ENCODE data around the gene MFNG.

MFNG gene

DNA sequence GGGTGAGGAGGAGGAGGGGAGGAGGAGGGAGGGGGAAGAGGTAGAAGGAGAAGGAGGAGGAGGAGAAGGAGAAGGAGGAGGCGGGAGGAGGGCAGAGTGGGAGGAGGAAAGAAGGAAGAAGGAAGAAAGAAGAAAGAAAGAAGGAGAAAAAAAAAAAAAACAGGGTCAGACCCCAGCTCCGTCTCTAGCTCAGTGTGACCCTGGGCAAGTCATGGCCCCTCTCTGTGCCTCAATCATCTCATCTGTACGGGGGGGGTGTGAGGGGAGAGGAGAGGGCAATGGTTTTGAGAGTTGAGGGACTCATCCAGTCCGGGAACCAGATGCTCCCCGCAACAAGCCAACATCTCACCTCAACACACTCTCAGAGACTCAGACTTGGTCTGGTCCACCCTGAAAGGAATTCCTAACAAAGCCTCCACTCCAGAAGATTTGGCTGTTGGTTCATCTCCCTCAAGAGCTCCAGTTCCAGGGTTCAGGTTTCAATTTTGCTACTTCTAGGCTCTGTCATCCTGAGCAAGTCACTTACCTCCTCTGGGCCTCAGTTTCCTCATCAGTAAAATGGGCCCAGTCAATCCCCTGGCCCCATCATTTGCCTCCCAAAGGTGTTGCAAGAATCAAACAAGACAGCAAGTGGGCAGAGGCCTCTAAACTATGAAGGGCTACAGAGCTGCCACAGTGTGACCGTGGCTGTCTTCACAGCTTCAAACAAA is 25.4 kb upstream of the MFNG start:
- no peak overlapping the region for H3K4me3 ChIP-seq (ENCODE audit: low read length)
- TF ChIP-seq CTCF (IDR thresholded peaks at IDR 0.05; ENCODE audit: insufficient read depth, low read depth, low read length, missing control alignments), result no peak
- no peak for DNase-seq (ENCODE audit: low read depth)

DNA sequence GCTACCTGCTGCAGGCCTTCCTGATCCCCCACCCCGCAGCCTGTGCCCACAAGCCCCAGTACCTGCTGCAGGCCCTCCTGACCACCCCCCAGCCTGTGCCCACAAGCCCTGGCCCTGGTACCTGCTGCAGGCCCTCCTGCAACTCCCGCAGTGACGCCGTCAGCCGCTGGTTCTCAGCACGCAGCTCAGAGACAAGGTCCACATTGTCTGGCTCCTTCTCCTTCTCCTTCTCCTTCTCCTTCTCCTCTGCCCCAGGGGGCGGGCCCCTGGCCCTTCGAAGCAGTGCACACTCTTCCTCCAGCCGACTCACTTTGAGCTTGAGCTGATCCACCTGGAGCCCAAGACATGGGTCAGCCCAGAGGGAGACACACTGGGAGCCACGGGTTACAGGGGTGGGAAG is 23.9 kb upstream of the MFNG start:
- H3K4me3 ChIP-seq (ENCODE audit: low read length), result no peak overlapping the region
- TF ChIP-seq CTCF (IDR thresholded peaks at IDR 0.05; ENCODE audit: insufficient read depth, low read depth, low read length, missing control alignments), result no peak
- DNase-seq (ENCODE audit: low read depth), result no peak

DNA sequence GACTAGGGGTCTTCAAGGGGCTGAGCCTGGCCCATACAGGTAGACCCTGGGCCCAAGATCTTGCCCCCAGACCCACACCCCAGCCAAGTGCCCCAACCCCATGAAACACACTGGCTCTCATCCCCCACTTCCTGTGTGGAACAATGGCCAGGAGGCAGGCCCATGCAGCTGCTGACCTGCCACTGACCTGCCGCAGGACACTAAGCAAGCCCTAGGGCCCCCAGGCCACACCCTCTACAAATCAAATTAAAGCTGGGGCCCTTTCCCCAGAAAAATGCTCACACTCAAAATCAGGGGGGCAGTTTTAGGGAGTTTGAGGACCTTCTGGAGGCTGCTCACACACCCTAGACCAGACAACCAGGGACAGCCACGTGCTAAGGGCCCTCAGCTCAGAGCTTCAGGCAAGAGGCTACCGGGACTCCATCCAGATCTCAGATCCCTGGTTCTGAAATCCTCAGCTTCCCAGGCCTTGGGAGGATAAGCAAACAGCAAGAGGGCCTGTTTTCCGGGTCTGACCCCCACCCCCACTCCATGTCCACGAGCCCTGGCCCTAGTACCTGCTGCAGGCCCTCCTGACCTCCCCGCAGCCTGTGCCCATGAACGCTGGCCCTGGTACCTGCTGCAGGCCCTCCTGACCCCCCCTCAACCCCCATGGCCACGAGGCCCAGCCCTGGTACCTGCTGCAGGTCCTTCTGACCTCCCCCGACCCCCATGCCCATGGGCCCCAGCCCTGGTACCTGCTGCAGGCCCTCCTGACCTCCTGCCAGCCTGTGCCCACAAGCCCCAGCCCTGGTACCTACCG is 23.1 kb upstream of the MFNG start:
- no peak overlapping the region for H3K4me3 ChIP-seq (ENCODE audit: low read length)
- no peak for DNase-seq (ENCODE audit: low read depth)
- no peak for TF ChIP-seq CTCF (IDR thresholded peaks at IDR 0.05; ENCODE audit: insufficient read depth, low read depth, low read length, missing control alignments)

DNA sequence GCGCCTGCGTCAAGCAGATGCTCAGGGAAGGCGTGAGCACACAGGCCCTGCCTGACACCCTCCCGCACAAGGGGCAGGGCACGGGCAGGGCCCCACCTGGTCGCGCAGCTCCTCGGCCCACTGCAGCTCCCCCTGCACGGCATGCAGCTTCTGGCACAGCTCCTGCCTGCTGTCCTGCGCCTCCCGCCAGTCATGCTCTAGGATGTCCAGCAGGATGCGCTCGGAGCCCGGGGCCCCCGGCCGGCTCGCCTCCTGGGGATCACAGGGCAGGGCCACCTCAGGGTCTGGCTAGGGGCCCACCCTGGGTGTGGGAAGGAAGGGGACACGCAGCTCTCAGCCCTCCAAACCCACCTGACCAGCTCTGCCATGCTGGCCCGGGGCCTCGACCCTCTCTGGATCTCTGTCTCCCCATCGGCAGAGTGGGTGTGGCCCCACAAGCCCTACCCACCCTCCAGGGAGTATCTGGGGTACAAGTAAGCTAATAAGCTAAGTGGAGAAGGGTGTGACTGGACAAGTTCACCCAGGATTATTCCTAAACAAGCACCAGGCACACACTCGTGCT is 22.3 kb upstream of the MFNG start:
- no peak overlapping the region for H3K4me3 ChIP-seq (ENCODE audit: low read length)
- peak; percentile 54 for DNase-seq (ENCODE audit: low read depth)
- TF ChIP-seq CTCF (IDR thresholded peaks at IDR 0.05; ENCODE audit: insufficient read depth, low read depth, low read length, missing control alignments), result no peak

DNA sequence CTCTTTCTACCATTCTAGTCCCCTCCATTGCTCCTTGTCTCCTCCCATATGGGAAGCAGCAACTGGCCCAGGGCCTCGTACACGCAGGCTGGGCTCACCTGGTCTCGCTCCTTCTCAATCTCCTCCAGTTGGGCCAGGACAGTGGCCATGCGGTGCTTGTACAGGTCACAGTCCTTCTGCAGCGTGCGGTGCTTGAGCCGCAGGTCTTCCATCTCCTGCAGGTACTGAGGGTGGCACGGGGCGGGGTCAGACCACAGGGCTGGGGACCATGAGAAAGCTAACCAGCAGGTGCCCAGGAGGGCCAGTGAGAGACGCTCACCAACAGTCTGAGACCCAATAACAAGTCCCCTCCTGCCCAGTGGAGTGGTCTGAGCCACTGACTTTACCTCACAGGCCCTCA is 21.5 kb upstream of the MFNG start:
- no peak for DNase-seq (ENCODE audit: low read depth)
- H3K4me3 ChIP-seq (ENCODE audit: low read length), result no peak overlapping the region
- no peak for TF ChIP-seq CTCF (IDR thresholded peaks at IDR 0.05; ENCODE audit: insufficient read depth, low read depth, low read length, missing control alignments)

- no peak for DNase-seq (ENCODE audit: low read depth)
- H3K4me3 ChIP-seq (ENCODE audit: low read length), result no peak overlapping the region
- no peak for TF ChIP-seq CTCF (IDR thresholded peaks at IDR 0.05; ENCODE audit: insufficient read depth, low read depth, low read length, missing control alignments)
Measured at GRCh38 chr22:37505989-37506388, 19.8 kb upstream of the MFNG start.
